Measurements from ENCODE around the gene CDKN2C.

Gene CDKN2C

DNA sequence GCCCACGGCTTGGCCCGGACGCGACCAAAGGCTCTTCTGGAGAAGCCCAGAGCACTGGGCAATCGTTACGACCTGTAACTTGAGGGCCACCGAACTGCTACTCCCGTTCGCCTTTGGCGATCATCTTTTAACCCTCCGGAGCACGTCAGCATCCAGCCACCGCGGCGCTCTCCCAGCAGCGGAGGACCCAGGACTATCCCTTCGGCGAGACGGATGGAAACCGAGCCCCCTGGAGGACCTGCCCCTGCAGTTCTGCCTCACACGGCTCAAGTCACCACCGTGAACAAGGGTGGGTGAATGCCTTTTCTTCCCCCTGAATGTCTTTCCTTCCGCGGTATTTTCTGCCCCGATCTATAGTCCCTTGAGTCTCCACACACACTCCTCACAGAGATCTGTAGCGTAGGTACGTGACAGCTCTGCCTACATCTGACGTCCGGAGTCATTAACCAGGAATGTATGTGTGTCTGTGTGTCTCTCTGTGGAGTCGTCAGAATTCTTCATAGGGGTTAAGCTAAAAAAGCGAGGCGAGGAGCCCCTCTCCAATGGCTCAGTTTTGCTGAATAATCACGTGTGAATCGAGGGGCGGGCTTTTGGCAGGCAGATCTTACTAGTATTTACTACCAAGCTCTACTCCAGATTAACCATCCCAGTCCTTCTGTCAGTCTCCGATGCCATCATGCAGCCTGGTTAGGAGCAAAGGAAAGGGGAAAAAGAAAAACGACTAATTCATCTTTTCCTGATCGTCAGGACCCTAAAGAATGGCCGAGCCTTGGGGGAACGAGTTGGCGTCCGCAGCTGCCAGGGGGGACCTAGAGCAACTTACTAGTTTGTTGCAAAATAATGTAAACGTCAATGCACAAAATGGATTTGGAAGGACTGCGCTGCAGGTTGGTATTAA, at the start of gene CDKN2C:
CDKN2C (plus strand) TSS at position 635 of the 898 bp plus-strand sequence; CDS start at position 759, 124 bp downstream.
- TF ChIP-seq CTCF (IDR thresholded peaks at IDR 0.05; ENCODE audit: insufficient read depth, missing control alignments): peak; percentile 2
- DNase-seq (ENCODE audit: insufficient read length, low spot score) (no peak), FAIRE-seq (no peak)

DNA sequence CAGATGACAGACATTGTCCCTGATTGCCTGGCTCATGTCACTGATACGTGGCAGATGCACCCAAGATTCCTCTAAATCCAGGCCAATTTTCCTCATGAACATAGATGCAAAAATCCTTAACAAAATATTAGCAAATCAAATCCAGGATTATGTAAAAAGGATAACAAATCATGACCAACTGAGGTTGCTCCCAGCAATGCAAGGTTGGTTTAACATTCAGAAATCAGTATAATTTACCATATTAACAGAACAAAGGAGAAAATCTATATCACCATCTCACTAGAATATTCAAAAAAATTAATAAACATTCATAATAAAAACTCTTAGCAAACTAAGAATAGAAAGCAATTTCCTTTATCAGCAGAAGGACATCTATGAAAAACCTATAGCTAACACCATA, 49.6 kb upstream of the CDKN2C start:
- DNase-seq (ENCODE audit: insufficient read length, low spot score): no peak
- no peak for FAIRE-seq
- TF ChIP-seq CTCF (IDR thresholded peaks at IDR 0.05; ENCODE audit: insufficient read depth, missing control alignments): no peak

GRCh38 chr1:50921029-50921428, 49.0 kb upstream of the CDKN2C start:
- DNase-seq (ENCODE audit: insufficient read length, low spot score): no peak
- FAIRE-seq: no peak
- no peak for TF ChIP-seq CTCF (IDR thresholded peaks at IDR 0.05; ENCODE audit: insufficient read depth, missing control alignments)

DNA sequence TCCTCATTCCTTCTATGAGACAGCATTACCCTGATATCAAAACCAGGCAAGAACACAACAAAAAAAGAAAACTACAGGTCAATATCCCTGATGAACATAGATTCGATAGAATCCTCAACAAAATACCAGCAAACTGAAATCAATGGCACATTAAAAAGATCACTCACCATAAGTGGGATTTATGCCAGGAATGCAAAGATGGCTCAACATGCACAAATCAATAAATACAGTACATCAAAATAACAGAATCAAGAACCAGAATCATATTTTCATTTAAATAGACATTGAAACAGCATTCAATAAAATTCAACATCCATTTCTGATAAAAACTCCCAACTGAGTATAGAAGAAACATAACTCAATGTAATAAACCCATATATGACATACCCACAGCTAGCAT, 46.5 kb upstream of the CDKN2C start:
- no peak for TF ChIP-seq CTCF (IDR thresholded peaks at IDR 0.05; ENCODE audit: insufficient read depth, missing control alignments)
- FAIRE-seq: no peak
- DNase-seq (ENCODE audit: insufficient read length, low spot score): no peak

DNA sequence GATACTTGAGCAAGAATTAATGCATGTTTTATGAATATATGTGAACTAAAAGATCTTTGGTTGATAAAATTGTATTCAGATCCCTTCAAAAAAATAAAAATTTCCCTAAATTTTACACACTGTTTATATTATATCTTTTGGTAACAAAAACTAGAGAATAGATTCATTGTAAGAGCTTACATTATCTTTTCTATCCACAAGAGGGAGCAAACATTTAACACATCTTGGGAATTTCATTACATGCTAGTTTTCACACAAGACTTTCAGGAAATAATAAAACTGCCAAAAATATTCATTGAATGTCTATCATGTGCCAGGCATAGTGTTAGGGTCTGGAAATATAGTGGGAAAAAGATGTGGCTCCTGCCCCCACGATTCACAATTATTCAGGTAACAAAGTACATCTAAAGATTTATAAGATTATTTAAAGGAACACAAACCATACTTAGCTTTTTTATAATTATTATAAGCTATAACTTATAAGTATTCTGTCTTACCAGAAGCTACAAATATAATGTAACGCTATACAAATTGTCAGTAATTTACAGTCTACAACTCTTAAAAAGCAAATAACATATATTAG, 40.6 kb upstream of the CDKN2C start:
- no peak for DNase-seq (ENCODE audit: insufficient read length, low spot score)
- TF ChIP-seq CTCF (IDR thresholded peaks at IDR 0.05; ENCODE audit: insufficient read depth, missing control alignments): peak; percentile 47
- peak; percentile 21 for FAIRE-seq

GRCh38 chr1:50930193-50930592, 39.9 kb upstream of the CDKN2C start:
- DNase-seq (ENCODE audit: insufficient read length, low spot score) (no peak), FAIRE-seq (no peak)
- TF ChIP-seq CTCF (IDR thresholded peaks at IDR 0.05; ENCODE audit: insufficient read depth, missing control alignments): no peak

All from D721Med (cell line).